DOHH2 (cell line): Measurements from ENCODE around the gene RAMACL.

Experiments
- H3F3A ChIP-seq: fragments of 200-600 bp; sonication (generic), shearing (Covaris generic); 2 replicates; pipeline ENCODE4 v1.6.0; 2016; ENCODE audit warnings: antibody characterized with exemption, mild to moderate bottlenecking; ENCODE audit not compliant: control insufficient read depth, insufficient read depth
- H3K27ac ChIP-seq: fragments of 200-600 bp; sonication (generic); 2 replicates; pipeline ENCODE4 v1.5.1; 2014; ENCODE audit warnings: low read depth, mild to moderate bottlenecking, low read length, moderate library complexity
- H3K27me3 ChIP-seq: fragments of 200-600 bp; sonication (generic); 2 replicates; pipeline ENCODE4 v1.6.1; 2014; ENCODE audit warnings: mild to moderate bottlenecking, low read length, mixed read lengths; ENCODE audit not compliant: control insufficient read depth
- H3K36me3 ChIP-seq: fragments of 200-600 bp; sonication (generic); 2 replicates; pipeline ENCODE4 v1.6.1; 2014; ENCODE audit warnings: mild to moderate bottlenecking, low read length, moderate library complexity, mixed read lengths; ENCODE audit not compliant: control insufficient read depth
- H3K4me1 ChIP-seq: fragments of 200-600 bp; sonication (generic); 2 replicates; pipeline ENCODE4 v1.6.1; 2014; ENCODE audit warnings: mild to moderate bottlenecking, low read length, mixed read lengths; ENCODE audit not compliant: control insufficient read depth
- H3K4me2 ChIP-seq: fragments of 200-600 bp; sonication (generic); 2 replicates; pipeline ENCODE4 v1.6.0; 2014; ENCODE audit warnings: mild to moderate bottlenecking, low read length, moderate library complexity
- H3K4me3 ChIP-seq: fragments of 200-600 bp; sonication (generic); 2 replicates; pipeline ENCODE4 v1.5.1; 2014; ENCODE audit warnings: mild to moderate bottlenecking, low read length, mixed read lengths
- H3K79me2 ChIP-seq: fragments of 200-600 bp; sonication (generic); 2 replicates; pipeline ENCODE4 v1.6.1; 2014; ENCODE audit warnings: mild to moderate bottlenecking, low read length, mixed read lengths; ENCODE audit not compliant: control insufficient read depth
- H3K9me2 ChIP-seq: fragments of 200-600 bp; sonication (generic); replicated peaks from 2 replicates; pipeline ENCODE4 v1.6.1; 2014; ENCODE audit warnings: mild to moderate bottlenecking, low read length, mixed read lengths; ENCODE audit not compliant: control insufficient read depth
- H3K9me3 ChIP-seq: fragments of 200-600 bp; sonication (generic); 2 replicates; pipeline ENCODE4 v1.6.1; 2014; ENCODE audit warnings: antibody characterized with exemption, low read length, mixed read lengths; ENCODE audit not compliant: control insufficient read depth, insufficient read depth
- H4K20me1 ChIP-seq: fragments of 200-600 bp; sonication (generic); 2 replicates; pipeline ENCODE4 v1.6.0; 2014; ENCODE audit warnings: low read depth, mild to moderate bottlenecking, antibody characterized with exemption, low read length, moderate library complexity; ENCODE audit not compliant: control insufficient read depth, insufficient read depth
- EZH2phosphoT487 ChIP-seq: fragments of 200-600 bp; sonication (generic); IDR thresholded peaks from 2 replicates; pipeline ENCODE4 v1.6.1; 2017; ENCODE audit warnings: borderline replicate concordance, mild to moderate bottlenecking, antibody characterized with exemption, low read length, moderate library complexity, mixed read lengths
- TF ChIP-seq, protein P1 (sequence below): fragments of 200-600 bp; sonication (generic); IDR thresholded peaks from one replicate; pipeline ENCODE4 v1.5.1; 2014; ENCODE audit warnings: antibody characterized with exemption, mild to moderate bottlenecking, low read depth, low read length; ENCODE audit not compliant: poor library complexity, severe bottlenecking

Gene RAMACL

GRCh38 chr6:166538297-166539010 is 48.0 kb downstream of the RAMACL start:
- Histone ChIP-seq H3K79me2 (no peaks in the 10 kb centered on the region), H3K4me1 (peaks cover 17% of the 10 kb centered on the region), H3K9me3 (no peaks in the 10 kb centered on the region), H3K4me3 (no peak overlapping the region), H3K9me2 (no peaks in the 10 kb centered on the region), H4K20me1 (no peaks in the 10 kb centered on the region), H3K4me2 (no peak overlapping the region), H3K27ac (no peak overlapping the region), H3K36me3 (no peaks in the 10 kb centered on the region), H3F3A (no peaks in the 10 kb centered on the region), H3K27me3 (no peaks in the 10 kb centered on the region; the same call in 1 of the 2 replicates)
- TF ChIP-seq EZH2phosphoT487: no peak
- TF ChIP-seq, protein P1, sequence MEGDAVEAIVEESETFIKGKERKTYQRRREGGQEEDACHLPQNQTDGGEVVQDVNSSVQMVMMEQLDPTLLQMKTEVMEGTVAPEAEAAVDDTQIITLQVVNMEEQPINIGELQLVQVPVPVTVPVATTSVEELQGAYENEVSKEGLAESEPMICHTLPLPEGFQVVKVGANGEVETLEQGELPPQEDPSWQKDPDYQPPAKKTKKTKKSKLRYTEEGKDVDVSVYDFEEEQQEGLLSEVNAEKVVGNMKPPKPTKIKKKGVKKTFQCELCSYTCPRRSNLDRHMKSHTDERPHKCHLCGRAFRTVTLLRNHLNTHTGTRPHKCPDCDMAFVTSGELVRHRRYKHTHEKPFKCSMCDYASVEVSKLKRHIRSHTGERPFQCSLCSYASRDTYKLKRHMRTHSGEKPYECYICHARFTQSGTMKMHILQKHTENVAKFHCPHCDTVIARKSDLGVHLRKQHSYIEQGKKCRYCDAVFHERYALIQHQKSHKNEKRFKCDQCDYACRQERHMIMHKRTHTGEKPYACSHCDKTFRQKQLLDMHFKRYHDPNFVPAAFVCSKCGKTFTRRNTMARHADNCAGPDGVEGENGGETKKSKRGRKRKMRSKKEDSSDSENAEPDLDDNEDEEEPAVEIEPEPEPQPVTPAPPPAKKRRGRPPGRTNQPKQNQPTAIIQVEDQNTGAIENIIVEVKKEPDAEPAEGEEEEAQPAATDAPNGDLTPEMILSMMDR: no peak

- Histone ChIP-seq H3K4me2 (no peak overlapping the region), H3K27ac (no peak overlapping the region), H3K9me2 (no peaks in the 10 kb centered on the region), H4K20me1 (no peaks in the 10 kb centered on the region), H3K27me3 (no peaks in the 10 kb centered on the region), H3K9me3 (no peaks in the 10 kb centered on the region), H3F3A (no peaks in the 10 kb centered on the region), H3K4me1 (peaks cover 11% of the 10 kb centered on the region), H3K79me2 (no peaks in the 10 kb centered on the region), H3K4me3 (no peak overlapping the region), H3K36me3 (no peaks in the 10 kb centered on the region)
- no peak for TF ChIP-seq EZH2phosphoT487
- TF ChIP-seq, protein P1: no peak
Observed at GRCh38 chr6:166534658-166535406, 51.6 kb downstream of the RAMACL start.

DNA sequence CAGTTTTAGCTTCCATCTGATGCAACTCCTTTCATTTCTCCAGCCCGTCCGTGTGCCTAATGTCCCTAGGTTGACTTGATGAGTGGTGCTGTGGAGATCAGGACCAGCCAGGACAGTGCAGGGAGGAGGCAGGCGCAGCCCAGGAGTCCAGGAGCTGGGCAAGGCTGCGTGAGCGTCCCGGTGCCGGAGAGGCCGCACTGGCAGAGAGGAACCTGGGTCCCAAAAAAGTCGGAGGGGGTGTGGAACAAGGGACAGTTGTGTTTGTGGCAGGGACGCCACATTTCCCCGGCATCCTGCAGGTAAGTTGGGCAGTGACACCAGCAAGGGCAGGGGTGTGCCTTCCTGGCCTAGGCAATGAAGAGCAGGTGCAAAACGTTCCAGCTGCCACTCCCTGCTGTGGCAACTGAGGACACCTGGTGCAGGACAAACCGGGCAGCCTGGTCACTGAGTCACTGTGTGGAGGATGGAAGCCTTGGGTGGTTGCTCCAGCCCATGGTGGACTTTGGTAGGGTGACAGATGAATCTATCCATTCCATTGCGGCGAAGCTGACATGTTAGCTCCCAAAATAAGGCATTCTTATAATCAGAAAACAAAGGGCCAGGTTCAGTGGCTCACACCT is 53.2 kb downstream of the RAMACL start:
- Histone ChIP-seq H4K20me1 (no peaks in the 10 kb centered on the region), H3K27me3 (no peaks in the 10 kb centered on the region), H3K4me3 (no peak overlapping the region), H3K9me2 (no peaks in the 10 kb centered on the region), H3F3A (no peaks in the 10 kb centered on the region), H3K4me1 (peaks cover 8% of the 10 kb centered on the region), H3K36me3 (no peaks in the 10 kb centered on the region), H3K79me2 (no peaks in the 10 kb centered on the region), H3K27ac (no peak overlapping the region), H3K9me3 (no peaks in the 10 kb centered on the region), H3K4me2 (no peak overlapping the region)
- TF ChIP-seq, protein P1: no peak
- no peak for TF ChIP-seq EZH2phosphoT487
